Keratinocyte (primary cell): ENCODE results near the gene HSPBP1. TPM values are rescaled to one million over a fixed set of nuclear protein-coding genes. Genes with fewer than 3 reads are reported as not detected.

Experiments
- DNase-seq: peaks from one replicate; pipeline ENCODE4 v3.0.0-alpha.2; 2011; ENCODE audit warnings: low read depth, missing footprints, low spot score
- FAIRE-seq: peaks from 2 replicates; lab custom pipeline; 2011; peaks lifted over from hg19 to GRCh38; lab: Jason Lieb, UNC
- H2AFZ ChIP-seq: 2 replicates; pipeline ENCODE4 v1.6.0; 2012; ENCODE audit warnings: low read length, control low read depth, inconsistent platforms; ENCODE audit not compliant: control insufficient read depth
- H3K27ac ChIP-seq: 2 replicates; pipeline ENCODE4 v1.5.1; 2011; ENCODE audit warnings: low read length; ENCODE audit not compliant: control insufficient read depth, insufficient read depth
- H3K27me3 ChIP-seq: 3 replicates; pipeline ENCODE4 v1.6.0; 2011; ENCODE audit warnings: low read length; ENCODE audit not compliant: control insufficient read depth, insufficient read depth; ENCODE audit errors: extremely low read depth
- H3K36me3 ChIP-seq, 2 experiments: 2 replicates in 1 of 2; 3 replicates in 1 of 2; pipeline ENCODE4 v1.5.1; 2011; ENCODE audit warnings: low read length in 2 of 2, mild to moderate bottlenecking in 1 of 2; ENCODE audit not compliant: control insufficient read depth in 2 of 2, insufficient read depth in 2 of 2; ENCODE audit errors: extremely low read depth in 1 of 2
- H3K4me1 ChIP-seq: 3 replicates; pipeline ENCODE4 v1.5.1; 2011; ENCODE audit warnings: low read length; ENCODE audit not compliant: control insufficient read depth, insufficient read depth; ENCODE audit errors: extremely low read depth
- H3K4me2 ChIP-seq: 3 replicates; pipeline ENCODE4 v1.6.0; 2011; ENCODE audit warnings: low read depth, low read length; ENCODE audit not compliant: control insufficient read depth, insufficient read depth; ENCODE audit errors: extremely low read depth
- H3K4me3 ChIP-seq, 3 experiments: fragments of 200-600 bp in 1 of 3; sonication (generic) in 1 of 3; 2 replicates in 2 of 3; 3 replicates in 1 of 3; pipeline ENCODE4 v1.5.1; 2011 to 2016; ENCODE audit warnings: low read length in 3 of 3, mild to moderate bottlenecking in 3 of 3, control low read depth in 2 of 3, inconsistent platforms in 1 of 3, low read depth in 1 of 3, mixed read lengths in 1 of 3, mixed run types in 1 of 3, moderate library complexity in 1 of 3; ENCODE audit not compliant: control insufficient read depth in 2 of 3, insufficient read depth in 2 of 3; ENCODE audit errors: extremely low read depth in 1 of 3
- H3K79me2 ChIP-seq: 2 replicates; pipeline ENCODE4 v1.6.0; 2012; ENCODE audit warnings: low read length; ENCODE audit not compliant: control insufficient read depth, insufficient read depth
- H3K9ac ChIP-seq: 3 replicates; pipeline ENCODE4 v1.6.0; 2011; ENCODE audit warnings: low read length; ENCODE audit not compliant: control insufficient read depth, insufficient read depth; ENCODE audit errors: extremely low read depth
- H3K9me1 ChIP-seq: 3 replicates; pipeline ENCODE4 v1.6.0; 2011; ENCODE audit warnings: low read length; ENCODE audit not compliant: control insufficient read depth, insufficient read depth; ENCODE audit errors: extremely low read depth
- H3K9me3 ChIP-seq: 2 replicates; pipeline ENCODE4 v1.5.1; 2012; ENCODE audit warnings: low read depth, low read length; ENCODE audit not compliant: control insufficient read depth
- H4K20me1 ChIP-seq: 3 replicates; pipeline ENCODE4 v1.6.0; 2011; ENCODE audit warnings: low read length; ENCODE audit not compliant: control insufficient read depth, insufficient read depth; ENCODE audit errors: extremely low read depth
- CTCF ChIP-seq, 3 experiments: IDR thresholded peaks in 1 of 3; conservative IDR thresholded peaks in 1 of 3; optimal IDR thresholded peaks in 1 of 3; 2 replicates in 2 of 3; 3 replicates in 1 of 3; pipeline versions ENCODE3 to v1.5.1; 2011; ENCODE audit warnings: low read length in 3 of 3, mild to moderate bottlenecking in 3 of 3, moderate library complexity in 2 of 3, control low read depth in 1 of 3, inconsistent platforms in 1 of 3; ENCODE audit not compliant: insufficient read depth in 2 of 3; ENCODE audit errors: extremely low read depth in 1 of 3
- EZH2 ChIP-seq: IDR thresholded peaks from one replicate; pipeline ENCODE4 v1.6.1; 2012; ENCODE audit warnings: inconsistent platforms, mild to moderate bottlenecking, low read length, moderate library complexity
- dilution Hi-C: fragments of 300-500 bp; cut with MboI; formaldehyde crosslinking; loops from one replicate; pipeline ENCODE4 v1.7.0; 2020; ENCODE audit warnings: low sequenced_read_pairs; ENCODE audit not compliant: extremely low pct_ligation_motif_present
- polyA plus RNA-seq, 5 experiments: library from polyadenylated mRNA; depleted of rRNA in 3 of 5; stranded (reverse) in 3 of 5; stranded (forward) in 1 of 5; unstranded in 1 of 5; fragments of >200 nt; gene quantifications; 1 replicate in 1 of 5; 2 replicates in 3 of 5; 3 replicates in 1 of 5; pipeline versions ENCODE4 v1.2.1 to v1.2.3, GENCODE V29; 2011 to 2012; ENCODE audit warnings: missing spikeins in 2 of 5, low read depth in 1 of 5, low replicate concordance in 1 of 5

HSPBP1 gene
- polyA plus RNA-seq, 1 donor (not counting 4 experiments of a cell fraction or from before 2014, with no cell fraction given) = 20.2 TPM

- TF ChIP-seq CTCF (optimal IDR thresholded peaks at IDR 0.05 in 1 of 3, IDR thresholded peaks at IDR 0.05 in 1 of 3, conservative IDR thresholded peaks at IDR 0.05 in 1 of 3; ENCODE audit: extremely low read depth in 1 of 3, insufficient read depth in 2 of 3, low read length in 3 of 3) (no peak), EZH2 (no peak)
- DNase-seq (no peak), FAIRE-seq (no peak)
- H3K79me2 ChIP-seq = peaks cover 3% of the 10 kb centered on the region
- no peaks in the 10 kb centered on the region for H3K27me3 ChIP-seq
- H3K4me1 ChIP-seq = no peaks in the 10 kb centered on the region
- dilution Hi-C loops = no loop called here
- peaks cover 0 to 5% of the 10 kb centered on the region in 2 experiments for H3K36me3 ChIP-seq
- no peak overlapping the region for H2AFZ ChIP-seq
- H3K9ac ChIP-seq = no peak overlapping the region
- no peaks in the 10 kb centered on the region for H3K9me1 ChIP-seq
- H4K20me1 ChIP-seq = no peaks in the 10 kb centered on the region
- H3K4me2 ChIP-seq = no peak overlapping the region
- no peak overlapping the region for H3K27ac ChIP-seq
- no peaks in the 10 kb centered on the region for H3K9me3 ChIP-seq
- H3K4me3 ChIP-seq = no peak overlapping the region
Observed at GRCh38 chr19:55266840-55267239, 13.1 kb downstream of the HSPBP1 start.

GRCh38 chr19:55266404-55266803 lies 13.5 kb downstream of the HSPBP1 start:
- no peaks in the 10 kb centered on the region for H3K9me3 ChIP-seq
- DNase-seq = no peak
- no peak overlapping the region for H3K27ac ChIP-seq
- no peak for FAIRE-seq
- no peak overlapping the region for H3K4me2 ChIP-seq
- no peaks in the 10 kb centered on the region for H4K20me1 ChIP-seq
- no peaks in the 10 kb centered on the region for H3K9me1 ChIP-seq
- no peaks in the 10 kb centered on the region for H3K4me1 ChIP-seq
- no peak overlapping the region for H3K9ac ChIP-seq
- dilution Hi-C loops = no loop called here
- H2AFZ ChIP-seq = no peak overlapping the region
- TF ChIP-seq EZH2 (no peak), CTCF (optimal IDR thresholded peaks at IDR 0.05 in 1 of 3, IDR thresholded peaks at IDR 0.05 in 1 of 3, conservative IDR thresholded peaks at IDR 0.05 in 1 of 3; ENCODE audit: extremely low read depth in 1 of 3, insufficient read depth in 2 of 3, low read length in 3 of 3) (no peak)
- H3K27me3 ChIP-seq = no peaks in the 10 kb centered on the region
- H3K36me3 ChIP-seq = peaks cover 0 to 5% of the 10 kb centered on the region in 2 experiments
- peaks cover 3% of the 10 kb centered on the region for H3K79me2 ChIP-seq
- H3K4me3 ChIP-seq = no peak overlapping the region
